ENCODE data around the gene ZRANB3.

GRCh38 chr2:135124924-135125886, 405.8 kb downstream of the ZRANB3 start:
- TF ChIP-seq CTCF (IDR thresholded peaks at IDR 0.05) (no peak), POLR2A (IDR thresholded peaks at IDR 0.05) (no peak), EP300 (IDR thresholded peaks at IDR 0.05) (no peak)

Data from tibial nerve (tissue), 4 donors.